ENCODE results near the gene BCAS3. TPM values are rescaled to one million over a fixed set of nuclear protein-coding genes. Genes with fewer than 3 reads are reported as not detected.

Gene BCAS3
- total RNA-seq, 2 experiments from 2014 or later: 6.8 to 7.1 TPM

GRCh38 chr17:61334673-61335072, 657.0 kb downstream of the BCAS3 start:
- Mint-ChIP-seq H3K27me3 (no peaks in the 10 kb centered on the region), H3K27ac (no peak overlapping the region), H3K9me3 (no peaks in the 10 kb centered on the region), H3K4me3 (no peak overlapping the region), H3K36me3 (no peaks in the 10 kb centered on the region), H3K4me1 (ENCODE audit: low read depth) (no peaks in the 10 kb centered on the region)
- intact Hi-C loops (cut with micrococcal nuclease): no loop called here
- no peak for DNase-seq
- CTCF ChIA-PET: no interaction called here
- POLR2A ChIA-PET: no interaction called here

GRCh38 chr17:61335105-61335844, 657.6 kb downstream of the BCAS3 start:
- Mint-ChIP-seq H3K27me3 (no peaks in the 10 kb centered on the region), H3K4me3 (no peak overlapping the region), H3K9me3 (no peaks in the 10 kb centered on the region), H3K36me3 (no peaks in the 10 kb centered on the region), H3K4me1 (ENCODE audit: low read depth) (no peaks in the 10 kb centered on the region), H3K27ac (no peak overlapping the region)
- no peak for DNase-seq
- POLR2A ChIA-PET: no interaction called here
- intact Hi-C loops (cut with micrococcal nuclease): no loop called here
- CTCF ChIA-PET: no interaction called here

- Mint-ChIP-seq H3K4me3 (no peak overlapping the region), H3K27ac (no peak overlapping the region), H3K27me3 (no peaks in the 10 kb centered on the region), H3K36me3 (no peaks in the 10 kb centered on the region), H3K9me3 (no peaks in the 10 kb centered on the region), H3K4me1 (ENCODE audit: low read depth) (no peaks in the 10 kb centered on the region)
- ChIA-PET POLR2A (no interaction called here), CTCF (no interaction called here)
- intact Hi-C loops (cut with micrococcal nuclease): no loop called here
- DNase-seq: no peak
Observed at GRCh38 chr17:61335845-61336655, 658.4 kb downstream of the BCAS3 start.

GRCh38 chr17:61337290-61337689, 659.6 kb downstream of the BCAS3 start:
- no peak for DNase-seq
- POLR2A ChIA-PET: no interaction called here
- H3K36me3 Mint-ChIP-seq: no peaks in the 10 kb centered on the region
- CTCF ChIA-PET: no interaction called here
- H3K27ac Mint-ChIP-seq: no peak overlapping the region
- H3K4me1 Mint-ChIP-seq (ENCODE audit: low read depth): no peaks in the 10 kb centered on the region
- no peaks in the 10 kb centered on the region for H3K9me3 Mint-ChIP-seq
- no peak overlapping the region for H3K4me3 Mint-ChIP-seq
- H3K27me3 Mint-ChIP-seq: no peaks in the 10 kb centered on the region
- intact Hi-C loops (cut with micrococcal nuclease): no loop called here

- no peaks in the 10 kb centered on the region for H3K4me1 Mint-ChIP-seq (ENCODE audit: low read depth)
- POLR2A ChIA-PET: interaction anchor here (0.5 kb wide), 1 partner anchor 377 kb away, joined by 5 read pairs; no protein-coding TSS in a partner anchor
- no peaks in the 10 kb centered on the region for H3K9me3 Mint-ChIP-seq
- H3K27me3 Mint-ChIP-seq: no peaks in the 10 kb centered on the region
- intact Hi-C loops (cut with micrococcal nuclease): no loop called here
- no peak overlapping the region for H3K4me3 Mint-ChIP-seq
- H3K36me3 Mint-ChIP-seq: no peaks in the 10 kb centered on the region
- no peak overlapping the region for H3K27ac Mint-ChIP-seq
- CTCF ChIA-PET: no interaction called here
- no peak for DNase-seq
Observed at GRCh38 chr17:61338000-61338798, 660.5 kb downstream of the BCAS3 start.

- no peaks in the 10 kb centered on the region for H3K36me3 Mint-ChIP-seq
- no peaks in the 10 kb centered on the region for H3K4me1 Mint-ChIP-seq (ENCODE audit: low read depth)
- H3K27ac Mint-ChIP-seq: no peak overlapping the region
- no peaks in the 10 kb centered on the region for H3K9me3 Mint-ChIP-seq
- CTCF ChIA-PET: no interaction called here
- H3K27me3 Mint-ChIP-seq: no peaks in the 10 kb centered on the region
- DNase-seq: no peak
- POLR2A ChIA-PET: interaction anchor here (0.5 kb wide), 1 partner anchor 378 kb away, joined by 5 read pairs; no protein-coding TSS in a partner anchor
- H3K4me3 Mint-ChIP-seq: no peak overlapping the region
- intact Hi-C loops (cut with micrococcal nuclease): no loop called here
Observed at GRCh38 chr17:61338874-61339478, 661.3 kb downstream of the BCAS3 start.

GRCh38 chr17:61340431-61341209, 663.0 kb downstream of the BCAS3 start:
- no peaks in the 10 kb centered on the region for H3K9me3 Mint-ChIP-seq
- no peak overlapping the region for H3K4me3 Mint-ChIP-seq
- no peak for DNase-seq
- CTCF ChIA-PET: no interaction called here
- H3K36me3 Mint-ChIP-seq: no peaks in the 10 kb centered on the region
- H3K27me3 Mint-ChIP-seq: no peaks in the 10 kb centered on the region
- no peak overlapping the region for H3K27ac Mint-ChIP-seq
- intact Hi-C loops (cut with micrococcal nuclease): no loop called here
- H3K4me1 Mint-ChIP-seq (ENCODE audit: low read depth): no peaks in the 10 kb centered on the region
- POLR2A ChIA-PET: no interaction called here

GRCh38 chr17:61343576-61343975, 665.9 kb downstream of the BCAS3 start:
- H3K4me3 Mint-ChIP-seq: no peak overlapping the region
- H3K27ac Mint-ChIP-seq: no peak overlapping the region
- H3K36me3 Mint-ChIP-seq: no peaks in the 10 kb centered on the region
- CTCF ChIA-PET: no interaction called here
- no peaks in the 10 kb centered on the region for H3K4me1 Mint-ChIP-seq (ENCODE audit: low read depth)
- intact Hi-C loops (cut with micrococcal nuclease): no loop called here
- H3K9me3 Mint-ChIP-seq: no peaks in the 10 kb centered on the region
- no peak for DNase-seq
- no peaks in the 10 kb centered on the region for H3K27me3 Mint-ChIP-seq
- POLR2A ChIA-PET: no interaction called here

- DNase-seq: no peak
- ChIA-PET POLR2A (no interaction called here), CTCF (no interaction called here)
- no peak overlapping the region for H3K4me3 Mint-ChIP-seq
- no peaks in the 10 kb centered on the region for H3K4me1 Mint-ChIP-seq (ENCODE audit: low read depth)
- H3K27ac Mint-ChIP-seq: no peak overlapping the region
- intact Hi-C loops (cut with micrococcal nuclease): no loop called here
- no peaks in the 10 kb centered on the region for H3K27me3 Mint-ChIP-seq
- no peaks in the 10 kb centered on the region for H3K9me3 Mint-ChIP-seq
- no peaks in the 10 kb centered on the region for H3K36me3 Mint-ChIP-seq
Observed at GRCh38 chr17:61345061-61345460, 667.4 kb downstream of the BCAS3 start.

GRCh38 chr17:61345825-61346666, 668.4 kb downstream of the BCAS3 start:
- no peak overlapping the region for H3K4me3 Mint-ChIP-seq
- CTCF ChIA-PET: no interaction called here
- H3K36me3 Mint-ChIP-seq: no peaks in the 10 kb centered on the region
- no peaks in the 10 kb centered on the region for H3K27me3 Mint-ChIP-seq
- H3K4me1 Mint-ChIP-seq (ENCODE audit: low read depth): no peaks in the 10 kb centered on the region
- intact Hi-C loops (cut with micrococcal nuclease): no loop called here
- DNase-seq: no peak
- H3K27ac Mint-ChIP-seq: no peak overlapping the region
- POLR2A ChIA-PET: no interaction called here
- H3K9me3 Mint-ChIP-seq: no peaks in the 10 kb centered on the region

GRCh38 chr17:61349350-61349749, 671.7 kb downstream of the BCAS3 start:
- no peaks in the 10 kb centered on the region for H3K27me3 Mint-ChIP-seq
- no peaks in the 10 kb centered on the region for H3K9me3 Mint-ChIP-seq
- intact Hi-C loops (cut with micrococcal nuclease): no loop called here

More at GRCh38 chr17:61349350-61349749, 671.7 kb downstream of the BCAS3 start:
- ChIA-PET CTCF (interaction anchor here (0.5 to 0.7 kb wide), 3 partner anchors 59 to 629 kb away, joined by 3 to 4 read pairs (median 3); no protein-coding TSS in a partner anchor), POLR2A (no interaction called here)
- H3K27ac Mint-ChIP-seq: no peak overlapping the region
- no peak for DNase-seq
- no peaks in the 10 kb centered on the region for H3K4me1 Mint-ChIP-seq (ENCODE audit: low read depth)
- H3K36me3 Mint-ChIP-seq: no peaks in the 10 kb centered on the region
- no peak overlapping the region for H3K4me3 Mint-ChIP-seq
